GM12878 (cell line): ENCODE data around the gene OLR1. TPM values are rescaled to one million over a fixed set of nuclear protein-coding genes. Genes with fewer than 3 reads are reported as not detected.

ENCODE experiments used
- ASH2L ChIP-seq: fragments of 300-600, 200-600 bp; sonication (generic); IDR thresholded peaks from 2 replicates; pipeline ENCODE4 v1.6.1; 2017; ENCODE audit warnings: low read depth, mild to moderate bottlenecking, borderline replicate concordance
- CUX1 ChIP-seq: IDR thresholded peaks from 2 replicates; pipeline ENCODE4 v1.6.1; 2012; ENCODE audit warnings: improper control_type of control experiment, low read depth, low read length; ENCODE audit not compliant: insufficient replicate concordance
- EED ChIP-seq: sonication (generic); IDR thresholded peaks from 2 replicates; pipeline ENCODE4 v1.6.1; 2016; ENCODE audit warnings: antibody characterized with exemption, low read depth
- EP300 ChIP-seq, 2 experiments: fragments of 150-350 bp in 1 of 2; IDR thresholded peaks; 2 replicates each; pipeline ENCODE4 v1.6.1; 2011 to 2012; ENCODE audit warnings: low read depth in 2 of 2, low read length in 2 of 2, borderline replicate concordance in 1 of 2, improper control_type of control experiment in 1 of 2, inconsistent platforms in 1 of 2; ENCODE audit not compliant: control insufficient read depth in 1 of 2
- FOXK2 ChIP-seq: fragments of 450-650 bp; IDR thresholded peaks from 2 replicates; pipeline ENCODE4 v1.6.1; 2017; ENCODE audit warnings: mild to moderate bottlenecking, moderate library complexity
- IKZF2 ChIP-seq, 2 experiments: fragments of 450-650 bp; IDR thresholded peaks; 2 replicates each; pipeline ENCODE4 v1.6.1; 2017; ENCODE audit warnings: mild to moderate bottlenecking in 2 of 2, moderate library complexity in 2 of 2
- IRF3 ChIP-seq: fragments of 450-650 bp; IDR thresholded peaks from 2 replicates; pipeline ENCODE4 v1.6.1; 2014; ENCODE audit warnings: mild to moderate bottlenecking
- MAX ChIP-seq: IDR thresholded peaks from 2 replicates; pipeline ENCODE4 v1.6.1; 2012; ENCODE audit warnings: low read depth, low read length, improper control_type of control experiment
- PAX8 ChIP-seq: fragments of 450-650 bp; IDR thresholded peaks from 2 replicates; pipeline ENCODE4 v1.6.1; 2017; ENCODE audit warnings: mild to moderate bottlenecking, moderate library complexity
- TCF7 ChIP-seq: IDR thresholded peaks from 2 replicates; pipeline ENCODE4 v1.6.1; 2014; ENCODE audit warnings: antibody characterized with exemption, borderline replicate concordance
- polyA plus RNA-seq, 11 experiments: library from polyadenylated mRNA; depleted of rRNA in 4 of 11; unstranded in 6 of 11; stranded (reverse) in 5 of 11; fragments of >200 nt; fragmentation: Nextera tagmentation in 4 of 11; fragmentation: Illumina TruSeq in 1 of 11; extraction: Ambion mirVana in 4 of 11; extraction: Trizol in 1 of 11; gene quantifications; 1 replicate in 1 of 11; 2 replicates in 10 of 11; pipeline versions ENCODE4 v1.2.1 to v1.2.3, GENCODE V29; 2011 to 2016; ENCODE audit warnings: inconsistent platforms in 2 of 11, missing spikeins in 2 of 11, low read depth in 1 of 11
- total RNA-seq, 4 experiments: library from RNA; depleted of rRNA in 3 of 4; stranded (reverse); fragments of >200 nt in 3 of 4; fragmentation: Illumina TruSeq in 1 of 4; extraction: Trizol in 1 of 4; gene quantifications; 2 replicates each; pipeline versions ENCODE4 v1.2.1 to v1.2.3, GENCODE V29; 2013 to 2021

The OLR1 gene
- total and polyA plus RNA-seq, 10 of the 15 experiments (the other 5 are each of a cell fraction or from before 2014, with no cell fraction given) = 0.08 TPM; not detected in 9

- TF ChIP-seq CUX1 (no peak), MAX (no peak), IKZF2 (IDR thresholded peaks at IDR 0.05) (no peak), EED (no peak), TCF7 (no peak), IRF3 (no peak), ASH2L (no peak), PAX8 (no peak), FOXK2 (no peak), EP300 (IDR thresholded peaks at IDR 0.05; ENCODE audit: borderline replicate concordance in 1 of 2, control insufficient read depth in 1 of 2, low read depth in 2 of 2, low read length in 2 of 2) (no peak)
- TF ChIP-seq, all 136 proteins: peak for 0
Observed at GRCh38 chr12:10165421-10165820, 6.5 kb downstream of the OLR1 start (continued).
